Dermis microvascular lymphatic vessel endothelial cell (primary cell): ENCODE data around the gene STRA6. TPM values are rescaled to one million over a fixed set of nuclear protein-coding genes. Genes with fewer than 3 reads are reported as not detected.
A peak's percentile ranks its signal among the peaks of the same experiment; 100 is the strongest.

ENCODE experiments used
- DNase-seq, 2 donors: peaks; one replicate each; pipeline versions ENCODE4 v3.0.0 to v3.0.0-alpha.2; 2010; ENCODE audit warnings: low read depth in 2 of 2
- total RNA-seq: library from RNA; depleted of rRNA; stranded (reverse); fragments of >200 nt; gene quantifications from 2 replicates; pipeline ENCODE4 v1.2.1, GENCODE V29; 2014

Gene STRA6
- total RNA-seq, 1 donor from 2014 or later, result under 0.01 TPM

DNA sequence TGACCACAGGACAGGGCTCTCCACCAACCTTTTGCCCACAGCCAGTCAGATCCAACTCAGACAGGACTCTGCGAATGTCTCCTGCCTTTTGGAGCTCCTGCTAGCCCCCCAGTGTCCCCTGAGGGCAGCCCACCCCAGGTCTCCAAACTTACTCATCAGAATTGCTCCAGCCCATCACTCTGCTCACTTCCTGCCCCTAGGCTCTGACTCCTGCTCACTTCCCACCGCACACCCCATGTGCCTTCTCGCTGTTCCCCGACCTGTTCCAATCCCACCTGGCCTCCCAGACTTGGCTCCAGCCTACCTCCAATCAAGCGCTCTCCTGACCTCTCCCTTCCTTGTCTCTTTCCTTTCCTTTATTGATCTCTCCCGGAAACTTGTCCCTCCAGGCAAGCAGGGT is 5.9 kb upstream of the STRA6 start:
- DNase-seq, result no peak

GRCh38 chr15:74207652-74208440 is 5.3 kb upstream of the STRA6 start:
- DNase-seq, result peak; percentile 24 to 30

GRCh38 chr15:74206801-74207281 is 4.3 kb upstream of the STRA6 start:
- DNase-seq, result no peak

DNA sequence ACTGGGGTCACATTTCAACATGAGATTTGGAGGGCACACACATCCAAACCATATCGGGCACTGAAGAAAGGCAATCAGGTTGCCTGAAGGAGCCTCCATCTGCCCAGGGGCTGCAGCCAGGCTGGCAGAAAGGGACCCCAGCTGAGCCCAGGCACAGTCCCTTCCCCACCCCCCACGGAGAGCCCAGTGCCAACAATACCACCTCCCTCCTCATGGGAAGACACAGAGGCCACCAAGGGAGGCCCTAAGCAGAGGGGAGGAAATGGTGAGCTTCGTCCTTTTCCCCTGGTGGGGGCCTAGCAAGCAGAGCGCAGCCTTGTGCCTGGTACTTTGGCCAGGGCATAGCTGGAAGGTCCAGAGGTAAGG is 3.0 kb upstream of the STRA6 start:
- no peak for DNase-seq

GRCh38 chr15:74203914-74204431 is 1.4 kb upstream of the STRA6 start:
- DNase-seq, result no peak

DNA sequence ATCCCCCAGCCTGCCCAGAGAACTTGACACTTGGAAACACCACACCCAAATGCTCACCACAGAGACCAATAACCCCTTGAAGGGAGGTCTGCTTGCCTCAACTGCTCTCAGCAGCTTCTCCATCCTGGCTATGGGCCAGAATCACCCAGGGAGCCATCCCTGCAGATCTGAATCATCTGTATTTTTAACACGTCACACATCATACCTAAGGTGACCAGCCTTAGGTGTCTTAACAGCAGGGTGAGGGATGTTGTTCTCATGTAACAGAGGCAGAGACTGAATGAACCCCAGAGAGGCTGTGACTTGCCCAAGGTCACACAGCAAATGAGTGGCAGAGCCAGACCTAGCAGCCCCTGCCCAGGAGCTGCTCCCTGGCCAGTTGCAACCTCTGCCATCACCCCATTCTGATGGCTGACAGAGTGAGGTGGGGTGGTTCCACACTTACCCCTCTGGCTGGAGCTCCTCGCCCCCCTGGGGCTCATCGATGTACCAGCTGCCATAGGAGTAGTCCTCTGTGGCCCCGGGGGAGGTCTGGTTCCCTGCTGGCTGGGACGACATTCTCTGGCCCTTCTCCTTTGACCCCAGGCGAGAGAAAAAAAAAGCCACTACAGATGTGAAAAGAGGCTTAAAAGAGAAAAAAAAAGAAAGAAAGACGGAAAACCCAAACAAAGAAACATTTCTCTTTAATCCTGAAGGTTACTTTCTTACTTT is 722 bp downstream of the STRA6 start:
- DNase-seq, result no peak

GRCh38 chr15:74200871-74201419 is 1.6 kb downstream of the STRA6 start:
- no peak for DNase-seq

GRCh38 chr15:74200412-74200815 is 2.2 kb downstream of the STRA6 start:
- DNase-seq, result peak; percentile 24 to 42

GRCh38 chr15:74199297-74199652 is 3.3 kb downstream of the STRA6 start:
- DNase-seq, result no peak

- DNase-seq, result no peak
Observed at GRCh38 chr15:74197176-74197965, 5.2 kb downstream of the STRA6 start.

DNA sequence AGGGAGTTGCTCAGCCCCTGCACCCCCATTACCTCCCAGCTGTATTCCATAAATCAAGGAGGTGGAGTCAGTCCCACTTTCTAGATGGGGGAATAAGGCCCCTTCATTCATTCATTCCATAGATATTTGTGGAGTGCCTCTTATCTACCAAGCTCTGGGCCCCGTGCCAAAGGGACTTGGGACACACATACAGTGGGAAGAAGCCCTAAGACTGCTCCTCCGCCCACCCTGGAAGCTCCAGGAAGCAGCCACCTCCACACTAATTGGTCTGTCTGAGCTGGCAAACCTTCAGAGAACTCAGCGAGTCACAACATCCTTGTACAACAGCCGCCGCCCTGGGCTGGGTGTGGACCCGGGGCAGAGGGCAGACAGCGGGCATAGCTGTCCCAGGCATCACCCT is 6.4 kb downstream of the STRA6 start:
- peak in 1 of 2 donors; percentile 60 for DNase-seq

DNA sequence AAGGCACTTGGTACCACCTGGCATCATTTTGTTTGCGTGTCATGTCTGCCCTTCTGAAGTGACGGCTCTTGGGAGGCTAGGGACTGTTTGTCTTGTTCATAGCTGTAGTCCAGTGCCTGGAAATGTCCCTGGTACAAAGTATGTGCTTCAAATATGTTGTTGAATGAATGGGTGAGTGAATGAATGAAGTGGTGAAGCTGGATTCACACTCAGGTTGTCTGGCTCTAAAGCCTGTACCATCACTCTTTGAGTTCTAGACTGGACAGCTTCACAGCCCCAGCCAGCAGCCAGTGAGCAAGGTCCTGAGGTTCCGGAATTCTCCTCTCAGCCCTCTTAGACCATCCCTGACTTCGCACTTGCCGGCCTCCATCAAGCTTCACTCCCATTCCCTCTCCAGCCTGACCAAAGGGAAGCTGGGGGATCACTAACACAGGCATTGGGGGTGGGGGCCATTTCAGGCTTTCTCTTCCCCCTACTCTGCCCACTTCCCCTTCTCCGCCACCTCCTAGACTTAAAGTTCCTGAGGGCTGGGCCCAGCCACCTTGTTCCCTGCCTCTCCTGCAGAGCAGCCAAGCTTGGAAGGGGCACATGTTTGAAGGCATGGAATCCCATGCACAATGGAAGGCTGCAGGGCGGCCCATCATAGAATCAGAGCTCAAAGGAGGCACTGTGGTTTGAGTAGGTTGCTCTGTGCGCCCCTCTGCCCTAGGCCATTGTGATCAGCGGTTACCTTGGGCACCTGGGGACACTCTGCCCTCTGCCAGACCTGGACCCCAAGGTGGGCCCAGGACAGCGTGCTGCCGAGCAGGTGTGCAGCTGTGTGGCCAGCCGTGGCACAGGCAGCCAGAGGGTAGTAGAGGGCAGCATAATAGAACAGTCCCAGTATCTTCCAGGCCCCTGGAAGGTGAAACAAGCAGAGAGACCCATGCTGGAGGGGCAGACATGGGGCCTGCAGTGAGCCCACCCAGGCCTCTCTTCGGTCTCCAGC is 7.7 kb downstream of the STRA6 start:
- DNase-seq, result no peak

DNA sequence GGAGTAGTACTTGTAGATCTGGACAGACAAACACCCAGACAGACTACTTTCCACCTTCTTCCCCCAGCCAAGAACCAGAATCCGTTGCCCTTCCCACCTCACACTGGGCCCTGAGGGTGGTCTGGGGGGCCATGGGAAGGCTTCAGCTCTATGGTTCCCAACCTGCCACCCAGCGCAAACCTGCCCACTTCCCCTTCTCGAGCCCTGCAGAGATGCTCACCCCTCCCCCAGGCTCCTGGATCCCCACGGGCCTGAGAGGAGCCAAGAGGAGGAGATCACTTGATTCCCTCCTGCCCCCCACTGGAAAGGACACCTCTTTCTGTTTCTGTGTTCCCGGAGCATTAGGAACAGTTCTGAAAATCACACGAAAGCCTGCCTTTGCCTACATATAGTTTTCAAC is 8.7 kb downstream of the STRA6 start:
- no peak for DNase-seq

DNA sequence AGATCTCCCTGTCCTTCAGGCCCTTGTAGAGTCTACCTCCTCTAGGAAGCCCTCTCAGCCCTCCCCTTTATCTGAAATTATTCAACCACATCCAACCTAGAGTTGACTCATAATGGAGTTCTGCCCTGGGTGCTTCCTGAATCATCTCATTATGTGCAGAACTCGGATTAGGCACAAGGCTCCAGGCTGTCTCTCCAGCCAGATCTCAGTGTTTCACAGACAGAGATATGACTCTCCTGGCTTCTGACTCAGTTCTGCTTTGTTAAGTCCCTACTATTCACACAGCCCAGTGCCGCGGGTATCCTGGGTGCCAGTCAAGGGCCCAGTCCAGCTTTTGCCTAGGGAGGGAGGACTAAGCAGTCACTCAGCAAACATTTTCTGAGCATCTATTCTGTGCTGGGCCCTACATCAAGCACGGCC is 9.3 kb downstream of the STRA6 start:
- DNase-seq, result peak in 1 of 2 donors; percentile 40

DNA sequence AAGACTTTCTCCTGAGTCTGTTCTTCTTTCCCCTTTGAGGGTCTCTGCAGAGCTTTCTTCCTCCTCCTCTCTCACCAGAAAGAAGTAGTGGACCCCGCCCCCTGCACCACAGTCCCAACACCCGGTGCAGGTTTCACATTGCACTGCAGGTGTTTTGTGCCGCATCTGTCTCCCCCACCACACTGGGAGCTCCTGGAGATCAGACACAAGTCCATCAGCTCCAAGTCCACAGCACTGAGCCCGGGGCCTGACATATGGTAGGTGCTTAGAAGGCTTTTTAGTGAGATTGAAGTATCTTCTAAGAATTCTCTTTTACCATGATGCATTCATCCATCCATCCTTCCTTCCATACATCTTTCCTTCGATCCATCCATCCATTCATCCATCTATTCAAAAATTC is 9.8 kb downstream of the STRA6 start:
- no peak for DNase-seq

DNA sequence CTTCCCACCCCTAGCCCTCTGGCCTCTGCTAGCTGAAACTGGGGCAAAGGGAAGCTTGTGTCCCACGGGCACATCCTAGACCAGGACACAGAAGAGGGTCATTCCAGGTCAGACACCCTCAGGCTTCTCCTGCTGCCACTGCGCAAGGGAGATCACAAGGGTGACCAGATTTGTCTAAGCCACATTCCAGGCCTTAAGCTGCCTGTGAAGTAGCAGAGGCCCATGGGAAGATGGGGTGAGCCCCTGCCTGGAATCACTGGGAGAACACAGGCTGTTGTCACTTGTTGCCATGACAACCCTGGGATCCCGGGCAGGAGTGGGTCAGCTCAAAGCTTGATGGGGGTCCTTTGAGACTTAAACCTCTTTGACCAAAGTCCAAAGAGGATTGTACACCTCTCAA is 10.8 kb downstream of the STRA6 start:
- DNase-seq, result no peak

DNA sequence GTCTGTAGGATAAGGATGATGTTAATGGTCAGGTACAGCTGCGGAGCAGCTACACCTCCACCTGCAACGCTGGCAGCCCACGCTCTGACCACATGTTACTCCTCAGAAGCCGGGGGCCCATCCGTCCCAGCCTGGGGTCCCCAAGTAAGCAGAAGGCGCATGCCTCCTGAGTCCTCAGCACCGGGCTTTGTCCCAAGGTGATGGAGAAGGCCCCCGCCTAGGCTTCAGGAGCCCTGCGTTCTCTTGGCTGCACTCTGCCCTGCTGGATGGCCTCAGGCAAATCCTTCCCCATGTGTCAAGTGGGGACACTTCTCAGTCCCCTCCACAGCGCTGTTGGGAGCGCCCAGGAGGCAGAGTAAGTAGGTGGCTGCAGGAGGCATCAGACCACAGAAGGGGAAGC is 14.4 kb downstream of the STRA6 start:
- DNase-seq, result no peak

GRCh38 chr15:74185710-74186348 is 16.8 kb downstream of the STRA6 start:
- DNase-seq, result no peak

DNA sequence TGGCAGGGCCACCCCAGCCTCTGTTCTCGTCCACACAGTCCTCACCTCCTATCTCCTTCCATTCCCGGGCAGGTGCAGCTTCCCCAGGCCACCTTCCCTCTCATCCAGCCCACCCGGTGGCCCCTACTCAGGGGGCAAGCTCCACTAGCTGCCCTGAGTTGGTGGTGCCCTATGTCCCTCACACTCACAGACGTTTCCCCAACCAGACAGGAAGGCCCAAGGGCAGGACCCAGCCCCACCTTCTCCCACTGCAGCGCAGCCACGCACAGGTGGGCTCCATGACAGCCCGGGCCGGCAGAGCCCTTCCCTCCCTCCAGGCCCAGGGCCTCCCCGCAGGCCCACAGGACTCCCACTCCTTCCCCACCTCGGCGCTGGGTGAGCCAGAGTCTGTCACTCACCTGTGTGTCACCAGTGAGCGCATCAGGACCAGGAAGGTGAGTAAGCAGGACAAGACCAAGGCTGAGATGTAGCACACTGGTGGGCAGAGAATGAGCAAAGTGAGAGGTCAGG is 17.9 kb downstream of the STRA6 start:
- no peak for DNase-seq

GRCh38 chr15:74182131-74182530 is 20.5 kb downstream of the STRA6 start:
- DNase-seq, result no peak
